Hair follicular keratinocyte (primary cell): ENCODE measurements around the gene WDR45. TPM values are rescaled to one million over a fixed set of nuclear protein-coding genes. Genes with fewer than 3 reads are reported as not detected.

Experiments
- total RNA-seq: library from RNA; depleted of rRNA; stranded (reverse); fragments of >200 nt; gene quantifications from 2 replicates; pipeline ENCODE4 v1.2.3, GENCODE V29; 2015

The WDR45 gene
- total RNA-seq: 33.5 and 56.9 TPM in 2 replicates

DNA sequence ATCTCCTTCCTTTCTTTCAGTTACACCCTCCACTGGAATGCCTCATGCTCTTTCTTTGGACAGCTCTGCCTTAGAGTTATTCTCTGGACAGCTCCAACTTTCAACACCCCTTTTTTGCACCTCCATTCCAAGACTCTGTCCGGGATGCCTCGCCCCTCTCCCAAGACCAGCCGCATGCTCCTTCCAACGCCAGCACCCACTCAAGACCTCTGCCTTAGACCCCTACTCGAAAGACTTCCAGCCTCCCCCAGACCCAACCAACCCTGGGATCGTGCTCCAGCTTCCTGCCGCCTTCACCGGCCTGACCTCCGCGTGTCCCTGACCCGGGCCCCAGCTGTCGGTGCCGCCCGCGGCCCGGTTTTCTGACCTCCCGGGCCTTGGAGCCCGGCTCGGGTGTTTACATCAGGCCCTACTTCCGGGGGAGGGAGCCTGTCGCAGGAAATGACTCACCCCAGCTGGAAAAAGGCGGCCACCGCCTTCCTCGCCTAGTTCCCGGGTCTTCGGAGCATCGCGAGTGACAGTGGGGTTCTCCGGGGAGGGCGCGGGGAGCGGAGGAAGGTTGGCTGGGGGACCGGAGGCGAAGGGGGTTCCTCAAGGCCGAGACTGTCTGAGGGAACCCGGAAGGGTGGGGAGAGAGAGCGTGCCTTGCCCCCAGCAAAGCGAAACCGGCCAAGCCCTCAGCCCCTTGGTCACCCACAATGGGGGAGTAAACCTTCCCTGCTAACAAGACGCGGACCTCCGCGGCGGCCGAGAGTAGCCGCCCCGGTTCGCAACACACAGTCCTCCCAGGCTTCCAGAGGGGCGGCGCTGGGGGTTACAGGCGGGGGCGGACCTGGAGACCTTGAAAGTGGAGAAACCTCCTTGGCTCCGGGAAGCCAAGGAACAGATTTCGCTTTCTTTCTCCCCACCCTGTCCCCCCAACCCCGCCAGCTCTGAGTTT, at the start of gene WDR45:
WDR45 (minus strand) TSS at position 399 of the 940 bp plus-strand sequence. CDS start 1,792 bp downstream, outside the sequence.

GRCh38 chrX:49073601-49074575, 5.8 kb downstream of the WDR45 start, which contains the start of gene PRAF2:
PRAF2 (minus strand) TSS chrX:49074002; CDS start chrX:49073987, 15 bp downstream.

DNA sequence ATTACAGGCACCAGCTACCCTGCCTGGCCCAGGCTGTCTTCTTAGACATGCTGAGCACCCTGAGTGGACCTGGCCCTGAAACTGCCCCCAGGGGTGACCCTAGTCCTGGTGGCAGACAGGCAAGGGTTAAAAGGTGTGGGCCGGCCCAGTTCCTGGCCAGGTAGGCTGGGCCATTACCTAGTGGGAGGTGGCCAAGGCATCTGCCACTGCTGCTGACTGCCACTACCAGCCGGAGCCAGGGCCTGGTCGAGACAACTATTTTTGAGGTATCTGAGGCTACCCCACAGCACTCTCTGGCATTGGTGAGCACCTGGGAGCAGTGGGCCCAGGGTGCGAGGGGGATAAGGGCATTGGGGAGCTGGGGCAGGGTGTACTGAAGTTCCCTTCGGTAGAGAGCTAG, 20.9 kb downstream of the WDR45 start, which contains the start of gene CCDC120:
CCDC120 (plus strand) TSS at position 206 of the 400 bp plus-strand sequence. CDS start 3,043 bp downstream, outside the sequence.

GRCh38 chrX:49043220-49043986, 36.3 kb downstream of the WDR45 start, which contains the start of gene TFE3:
TFE3 (minus strand) TSS chrX:49043357; CDS start chrX:49043226, 131 bp downstream.

Other genes with a start within 250 kb of the WDR45 start
- 7.1 and 10.5 TPM in 2 replicates for gene PCSK1N, start 244.3 kb downstream of the WDR45 start, total RNA-seq
- gene TIMM17B, start 182.1 kb downstream of the WDR45 start, total RNA-seq: 71.7 and 75.1 TPM in 2 replicates
- 49.7 and 69.4 TPM in 2 replicates for gene PQBP1, start 182.0 kb downstream of the WDR45 start, total RNA-seq
- gene SLC35A2, start 168.2 kb downstream of the WDR45 start, total RNA-seq: 22.4 and 28.7 TPM in 2 replicates
- 9.4 and 14.8 TPM in 2 replicates for gene PIM2, start 160.9 kb downstream of the WDR45 start, total RNA-seq
- 27.7 and 38.7 TPM in 2 replicates for gene OTUD5, start 122.3 kb downstream of the WDR45 start, total RNA-seq
- 0.23 and 0.47 TPM in 2 replicates for gene KCND1, start 108.0 kb downstream of the WDR45 start, total RNA-seq
- gene GRIPAP1, start 77.6 kb downstream of the WDR45 start, total RNA-seq: 14.6 and 16.2 TPM in 2 replicates
- 41.8 and 59.8 TPM in 2 replicates for gene TFE3, start 36.5 kb downstream of the WDR45 start, total RNA-seq
- gene CCDC120, start 20.9 kb downstream of the WDR45 start, total RNA-seq: 5.5 and 6.6 TPM in 2 replicates
- 9.7 and 9.8 TPM in 2 replicates for gene PRAF2, start 5.9 kb downstream of the WDR45 start, total RNA-seq
- 19.7 and 30.4 TPM in 2 replicates for gene GPKOW, start 43.8 kb upstream of the WDR45 start, total RNA-seq
- 4.8 and 11.0 TPM in 2 replicates for gene MAGIX, start 82.9 kb upstream of the WDR45 start, total RNA-seq
- gene PLP2, start 92.0 kb upstream of the WDR45 start, total RNA-seq: 89.8 and 101 TPM in 2 replicates
- gene PRICKLE3, start 106.5 kb upstream of the WDR45 start, total RNA-seq: 18.9 and 21.5 TPM in 2 replicates
- 0.16 and 0.30 TPM in 2 replicates for gene SYP, start 120.3 kb upstream of the WDR45 start, total RNA-seq
- gene CACNA1F, start 153.5 kb upstream of the WDR45 start, total RNA-seq: 0.08 TPM in 1 of 2 replicates, not detected in the other
- 14.8 and 18.9 TPM in 2 replicates for gene CCDC22, start 155.6 kb upstream of the WDR45 start, total RNA-seq
- gene FOXP3, start 184.8 kb upstream of the WDR45 start, total RNA-seq: not detected in 2 replicates
- gene PPP1R3F, start 189.9 kb upstream of the WDR45 start, total RNA-seq: 0.78 and 1.5 TPM in 2 replicates
- not detected in 2 replicates for gene GAGE10, start 223.8 kb upstream of the WDR45 start, total RNA-seq
- not detected in 2 replicates for gene GAGE12J, start 242.2 kb upstream of the WDR45 start, total RNA-seq